HG03469 (cell line): ENCODE measurements around the gene TPH2.

Experiments used
- ATAC-seq: cut with Tn5 transposase; IDR thresholded peaks from one replicate; pipeline ENCODE4 v1.9.1; 2021; ENCODE audit warnings: mild to moderate bottlenecking, moderate library complexity, moderate number of reproducible peaks; ENCODE audit not compliant: unreplicated experiment

Gene TPH2

GRCh38 chr12:72030277-72030676 is 91.6 kb downstream of the TPH2 start:
- ATAC-seq, result no peak

- no peak for ATAC-seq
Measured at GRCh38 chr12:72031066-72031465, 92.4 kb downstream of the TPH2 start.

- no peak for ATAC-seq
Measured at GRCh38 chr12:72033991-72034390, 95.3 kb downstream of the TPH2 start.

GRCh38 chr12:72035625-72036024 is 97.0 kb downstream of the TPH2 start:
- no peak for ATAC-seq

- ATAC-seq, result no peak
Measured at GRCh38 chr12:72036393-72036792, 97.7 kb downstream of the TPH2 start.

- ATAC-seq, result no peak
Measured at GRCh38 chr12:72037006-72037795, 98.6 kb downstream of the TPH2 start.

- ATAC-seq, result no peak
Measured at GRCh38 chr12:72041811-72042210, 103.2 kb downstream of the TPH2 start.

- ATAC-seq, result no peak
Measured at GRCh38 chr12:72053604-72054003, 115.0 kb downstream of the TPH2 start.

- ATAC-seq, result no peak
Measured at GRCh38 chr12:72054511-72054910, 115.9 kb downstream of the TPH2 start.

- no peak for ATAC-seq
Measured at GRCh38 chr12:72057330-72057914, 118.8 kb downstream of the TPH2 start.

GRCh38 chr12:72063073-72063472 is 124.4 kb downstream of the TPH2 start:
- ATAC-seq, result no peak

- ATAC-seq, result no peak
Measured at GRCh38 chr12:72071030-72071429, 132.4 kb downstream of the TPH2 start.

- ATAC-seq, result no peak
Measured at GRCh38 chr12:72072592-72073212, 134.1 kb downstream of the TPH2 start.

- ATAC-seq, result no peak
Measured at GRCh38 chr12:72074065-72074464, 135.4 kb downstream of the TPH2 start.

- no peak for ATAC-seq
Measured at GRCh38 chr12:72074956-72075355, 136.3 kb downstream of the TPH2 start.

GRCh38 chr12:72075401-72075800 is 136.8 kb downstream of the TPH2 start:
- ATAC-seq, result no peak

GRCh38 chr12:72075891-72076557 is 137.4 kb downstream of the TPH2 start:
- ATAC-seq, result no peak

GRCh38 chr12:72076558-72076915 is 137.9 kb downstream of the TPH2 start:
- ATAC-seq, result no peak

- no peak for ATAC-seq
Measured at GRCh38 chr12:72077111-72077820, 138.6 kb downstream of the TPH2 start.

GRCh38 chr12:72081777-72082176 is 143.1 kb downstream of the TPH2 start:
- no peak for ATAC-seq
